Brain microvascular endothelial cell (primary cell): Measurements from ENCODE around the gene VIPR2.

Experiments used
- DNase-seq: peaks from one replicate; pipeline ENCODE4 v3.0.0-alpha.2; 2020
- H3K27ac ChIP-seq: fragments of 250-450 bp; sonication (Bioruptor Pico); 2 replicates; pipeline ENCODE4 v1.5.1; 2020; ENCODE audit warnings: mild to moderate bottlenecking, moderate library complexity
- H3K27me3 ChIP-seq: fragments of 250-450 bp; sonication (Bioruptor Pico); replicated peaks from 2 replicates; pipeline ENCODE4 v1.5.1; 2020; ENCODE audit warnings: mild to moderate bottlenecking
- H3K36me3 ChIP-seq: fragments of 250-450 bp; sonication (Bioruptor Pico); replicated peaks from 2 replicates; pipeline ENCODE4 v1.5.1; 2020; ENCODE audit warnings: mild to moderate bottlenecking
- H3K4me3 ChIP-seq: 2 replicates; pipeline ENCODE4 v1.5.1; 2011; ENCODE audit warnings: low read depth, mild to moderate bottlenecking, control low read depth, low read length, moderate library complexity
- in situ Hi-C: cut with HindIII; loops from 2 replicates; pipeline ENCODE4 v1.10.0; 2017; ENCODE audit warnings: low sequenced_read_pairs, low pct_ligation_motif_present
- TF ChIP-seq, protein P1 (sequence below): IDR thresholded peaks from 2 replicates; pipeline ENCODE4 v1.5.1; 2011; ENCODE audit warnings: low read depth, mild to moderate bottlenecking, moderate library complexity, low read length, control low read depth, inconsistent platforms; ENCODE audit errors: missing control alignments

Gene VIPR2

GRCh38 chr7:159017741-159018140, 126.9 kb downstream of the VIPR2 start:
- in situ Hi-C loops = no loop called here
- H3K27me3 ChIP-seq = no peaks in the 10 kb centered on the region
- DNase-seq = no peak

DNA sequence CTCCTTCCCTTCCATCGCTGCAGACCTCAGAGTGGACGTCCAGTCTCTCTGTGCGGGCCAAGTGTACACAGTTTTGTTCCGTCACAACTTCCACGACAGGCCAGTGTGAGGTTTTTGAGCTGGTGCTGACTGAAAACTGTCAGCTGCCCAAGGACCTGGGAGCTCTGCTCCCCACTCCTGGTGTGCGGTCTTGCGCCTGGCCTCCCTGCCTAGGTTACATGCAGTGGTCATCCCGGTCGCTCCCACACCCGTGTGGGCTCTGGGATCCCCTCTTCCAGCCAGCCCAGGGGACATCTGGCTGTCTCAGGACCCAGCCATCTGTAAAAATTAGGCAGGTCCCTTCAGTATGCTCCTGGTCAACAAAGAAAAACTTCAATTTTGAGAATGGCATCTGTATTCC, 127.5 kb downstream of the VIPR2 start:
- Histone ChIP-seq H3K4me3 (no peak overlapping the region), H3K27ac (no peak overlapping the region), H3K27me3 (no peaks in the 10 kb centered on the region), H3K36me3 (no peaks in the 10 kb centered on the region)
- TF ChIP-seq, protein P1, sequence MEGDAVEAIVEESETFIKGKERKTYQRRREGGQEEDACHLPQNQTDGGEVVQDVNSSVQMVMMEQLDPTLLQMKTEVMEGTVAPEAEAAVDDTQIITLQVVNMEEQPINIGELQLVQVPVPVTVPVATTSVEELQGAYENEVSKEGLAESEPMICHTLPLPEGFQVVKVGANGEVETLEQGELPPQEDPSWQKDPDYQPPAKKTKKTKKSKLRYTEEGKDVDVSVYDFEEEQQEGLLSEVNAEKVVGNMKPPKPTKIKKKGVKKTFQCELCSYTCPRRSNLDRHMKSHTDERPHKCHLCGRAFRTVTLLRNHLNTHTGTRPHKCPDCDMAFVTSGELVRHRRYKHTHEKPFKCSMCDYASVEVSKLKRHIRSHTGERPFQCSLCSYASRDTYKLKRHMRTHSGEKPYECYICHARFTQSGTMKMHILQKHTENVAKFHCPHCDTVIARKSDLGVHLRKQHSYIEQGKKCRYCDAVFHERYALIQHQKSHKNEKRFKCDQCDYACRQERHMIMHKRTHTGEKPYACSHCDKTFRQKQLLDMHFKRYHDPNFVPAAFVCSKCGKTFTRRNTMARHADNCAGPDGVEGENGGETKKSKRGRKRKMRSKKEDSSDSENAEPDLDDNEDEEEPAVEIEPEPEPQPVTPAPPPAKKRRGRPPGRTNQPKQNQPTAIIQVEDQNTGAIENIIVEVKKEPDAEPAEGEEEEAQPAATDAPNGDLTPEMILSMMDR = no peak
- in situ Hi-C loops = no loop called here
- DNase-seq = no peak

More at GRCh38 chr7:159017741-159018140, 126.9 kb downstream of the VIPR2 start:
- Histone ChIP-seq H3K27ac (no peak overlapping the region), H3K36me3 (no peaks in the 10 kb centered on the region), H3K4me3 (no peak overlapping the region)
- TF ChIP-seq, protein P1 = no peak

GRCh38 chr7:159016591-159016990, 128.1 kb downstream of the VIPR2 start:
- TF ChIP-seq, protein P1 = no peak
- in situ Hi-C loops = no loop called here

DNA sequence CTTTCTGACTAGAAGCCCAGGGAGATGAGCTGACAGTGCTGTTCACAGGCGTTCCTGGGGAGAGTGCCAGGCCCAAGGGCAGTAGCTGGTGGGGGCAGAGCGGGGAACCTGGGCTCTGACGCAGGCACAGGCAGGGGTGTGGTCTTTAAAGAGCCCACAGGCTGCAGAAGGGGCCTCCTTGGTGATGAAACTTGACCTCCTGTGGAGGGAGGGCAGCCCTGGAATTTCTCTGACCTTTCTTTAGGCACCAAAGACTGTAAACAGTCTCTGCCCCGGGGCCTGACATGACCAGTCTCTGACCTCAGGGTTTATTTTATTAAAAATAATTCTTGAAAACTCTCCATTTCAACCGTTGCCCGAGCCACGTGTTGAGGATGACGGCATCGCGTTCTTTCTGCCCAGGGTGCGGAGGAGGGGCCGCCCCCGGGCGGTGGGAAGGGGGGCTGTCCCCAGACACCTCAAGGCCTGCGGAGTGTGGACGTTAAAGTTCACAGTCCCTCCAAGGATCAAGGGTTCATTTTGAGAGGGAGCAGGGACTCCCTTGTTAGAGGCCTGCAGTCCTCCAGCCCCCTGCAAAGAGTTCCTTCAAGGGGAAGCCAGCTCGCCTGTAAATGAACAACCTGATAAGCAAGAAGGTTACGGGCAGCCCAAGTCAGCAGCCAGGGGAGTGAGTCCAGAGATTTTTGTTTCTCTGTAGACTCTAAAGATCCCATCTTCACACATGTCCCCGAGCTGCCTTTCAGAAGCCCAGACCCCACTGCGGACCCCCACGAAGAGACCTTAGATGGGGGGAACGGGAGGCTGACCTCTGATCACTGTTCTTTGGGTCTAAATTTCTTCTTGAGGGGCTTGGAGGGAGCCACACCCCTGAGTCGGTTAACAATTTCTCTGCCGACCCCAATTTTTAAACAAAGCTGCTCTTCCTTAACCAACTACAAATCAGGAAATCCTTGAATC, 128.9 kb downstream of the VIPR2 start:
- TF ChIP-seq, protein P1 = no peak
- DNase-seq = peak; percentile 5
- Histone ChIP-seq H3K27ac (no peak overlapping the region), H3K27me3 (no peaks in the 10 kb centered on the region), H3K4me3 (no peak overlapping the region), H3K36me3 (no peaks in the 10 kb centered on the region)
- in situ Hi-C loops = no loop called here

More at GRCh38 chr7:159016591-159016990, 128.1 kb downstream of the VIPR2 start:
- no peaks in the 10 kb centered on the region for H3K27me3 ChIP-seq
- no peak for DNase-seq
- H3K4me3 ChIP-seq = no peak overlapping the region
- no peaks in the 10 kb centered on the region for H3K36me3 ChIP-seq
- H3K27ac ChIP-seq = no peak overlapping the region

DNA sequence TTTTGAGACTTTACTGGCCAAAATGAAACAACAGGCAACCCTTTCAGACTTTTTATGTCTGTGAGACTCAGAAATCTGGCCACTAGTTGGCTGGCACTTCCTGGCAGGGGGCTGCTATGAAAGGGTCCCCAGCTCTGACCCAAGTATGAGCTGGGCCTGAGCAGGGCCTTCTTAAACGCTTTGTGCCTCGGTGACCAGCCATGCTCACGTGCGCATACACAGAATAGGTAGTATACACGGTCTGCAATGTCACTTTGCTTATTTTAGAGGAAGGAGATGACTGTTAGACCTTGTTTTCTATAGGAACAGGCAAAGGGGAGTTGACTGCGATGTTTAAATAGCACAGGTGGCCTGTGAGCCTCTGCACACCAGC, 129.6 kb downstream of the VIPR2 start:
- DNase-seq = no peak
- Histone ChIP-seq H3K27me3 (no peaks in the 10 kb centered on the region), H3K4me3 (no peak overlapping the region), H3K27ac (no peak overlapping the region), H3K36me3 (no peaks in the 10 kb centered on the region)
- in situ Hi-C loops = no loop called here
- TF ChIP-seq, protein P1 = no peak
